OCI-LY1 (cell line): ENCODE measurements around the gene KCNMA1.

Experiments used
- H2AFZ ChIP-seq: fragments of 200-600 bp; sonication (generic), shearing (Covaris generic); 2 replicates; pipeline ENCODE4 v1.6.0; 2014; ENCODE audit warnings: antibody characterized with exemption, mild to moderate bottlenecking, low read length
- H3F3A ChIP-seq: fragments of 200-600 bp; sonication (generic), shearing (Covaris generic); 2 replicates; pipeline ENCODE4 v1.6.0; 2014; ENCODE audit warnings: mild to moderate bottlenecking, antibody characterized with exemption, low read length, moderate library complexity; ENCODE audit not compliant: insufficient read depth
- H3K27ac ChIP-seq: fragments of 200-600 bp; sonication (generic); 2 replicates; pipeline ENCODE4 v1.5.1; 2014; ENCODE audit warnings: low read length, mixed run types, mild to moderate bottlenecking, low read depth; ENCODE audit not compliant: poor library complexity, severe bottlenecking
- H3K27me3 ChIP-seq: fragments of 200-600 bp; sonication (generic); 2 replicates; pipeline ENCODE4 v1.6.0; 2014; ENCODE audit warnings: antibody characterized with exemption, mild to moderate bottlenecking, low read length, moderate library complexity; ENCODE audit not compliant: insufficient read depth
- H3K36me3 ChIP-seq: fragments of 200-600 bp; sonication (generic); 2 replicates; pipeline ENCODE4 v1.6.1; 2014; ENCODE audit warnings: mild to moderate bottlenecking, antibody characterized with exemption, low read length, moderate library complexity, mixed read lengths; ENCODE audit not compliant: insufficient read depth
- H3K4me1 ChIP-seq: fragments of 200-600 bp; sonication (generic); 2 replicates; pipeline ENCODE4 v1.5.1; 2014; ENCODE audit warnings: mild to moderate bottlenecking, low read length, moderate library complexity; ENCODE audit not compliant: insufficient read depth, severe bottlenecking
- H3K4me2 ChIP-seq: fragments of 200-600 bp; sonication (generic), shearing (Covaris generic); 2 replicates; pipeline ENCODE4 v1.6.1; 2014; ENCODE audit warnings: low read length
- H3K4me3 ChIP-seq: fragments of 200-600 bp; sonication (generic); 2 replicates; pipeline ENCODE4 v1.5.1; 2014; ENCODE audit warnings: low read length, low read depth, mild to moderate bottlenecking, mixed read lengths; ENCODE audit not compliant: poor library complexity, severe bottlenecking
- H3K79me2 ChIP-seq: fragments of 200-600 bp; shearing (Covaris generic); 2 replicates; pipeline ENCODE4 v1.6.1; 2016; ENCODE audit warnings: mixed run types, low read length, mixed read lengths; ENCODE audit not compliant: insufficient read depth
- H3K9ac ChIP-seq: fragments of 200-600 bp; sonication (generic), shearing (Covaris generic); 2 replicates; pipeline ENCODE4 v1.6.1; 2014; ENCODE audit warnings: mild to moderate bottlenecking, low read length, mixed read lengths
- H3K9me2 ChIP-seq: fragments of 200-600 bp; sonication (generic), shearing (Covaris generic); 2 replicates; pipeline ENCODE4 v1.6.1; 2014; ENCODE audit warnings: low read depth, mild to moderate bottlenecking, low read length, mixed read lengths
- H3K9me3 ChIP-seq: fragments of 200-600 bp; shearing (Covaris generic); 2 replicates; pipeline ENCODE4 v1.6.1; 2014; ENCODE audit warnings: low read length, mixed read lengths
- H4K20me1 ChIP-seq: fragments of 200-600 bp; sonication (generic), shearing (Covaris generic); 2 replicates; pipeline ENCODE4 v1.6.0; 2016; ENCODE audit warnings: mild to moderate bottlenecking, low read length; ENCODE audit not compliant: insufficient read depth
- EZH2 ChIP-seq: fragments of 200-600 bp; sonication (generic), shearing (Covaris generic); IDR thresholded peaks from 2 replicates; pipeline ENCODE4 v1.8.0; 2017; ENCODE audit warnings: borderline replicate concordance, mixed run types, mild to moderate bottlenecking, antibody characterized with exemption, low read length, moderate library complexity, mixed read lengths
- TF ChIP-seq, protein P1 (sequence below): fragments of 200-600 bp; sonication (generic), shearing (Covaris generic); IDR thresholded peaks from 2 replicates; pipeline ENCODE4 v1.5.1; 2017; ENCODE audit warnings: mild to moderate bottlenecking, antibody characterized with exemption, low read length, moderate library complexity, mixed read lengths

The KCNMA1 gene

DNA sequence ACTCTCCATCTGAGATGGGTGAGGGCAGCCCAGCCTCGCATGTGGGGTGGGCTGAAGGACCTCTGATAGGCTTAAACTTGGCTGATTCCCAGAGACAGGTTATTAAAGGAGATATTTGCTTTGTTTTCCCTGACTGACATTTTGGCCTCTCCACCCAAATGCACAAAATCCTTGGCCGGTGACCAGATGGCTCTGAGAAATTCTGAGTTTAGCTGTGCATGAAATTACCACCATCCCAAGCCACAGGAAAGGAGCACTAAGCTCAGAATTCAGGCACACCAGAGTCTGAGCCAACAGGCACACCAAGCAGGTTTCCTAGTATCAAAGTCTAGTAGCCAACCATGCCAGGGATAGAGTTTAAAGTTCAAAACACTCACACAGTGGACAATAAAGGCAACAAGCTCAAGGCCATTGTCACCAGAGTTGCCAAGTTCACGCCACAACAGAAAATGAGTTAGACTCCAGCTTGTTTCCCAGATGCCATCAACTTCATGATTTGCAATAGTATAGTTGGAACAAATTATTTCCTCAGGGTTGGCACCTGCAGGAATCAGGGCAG, 387.6 kb downstream of the KCNMA1 start:
- Histone ChIP-seq H4K20me1 (no peaks in the 10 kb centered on the region), H3K9me2 (no peaks in the 10 kb centered on the region), H3K9ac (no peak overlapping the region), H3K4me1 (no peaks in the 10 kb centered on the region), H3F3A (no peaks in the 10 kb centered on the region), H3K27ac (no peak overlapping the region), H3K79me2 (no peaks in the 10 kb centered on the region), H2AFZ (no peak overlapping the region), H3K9me3 (no peaks in the 10 kb centered on the region), H3K4me3 (no peak overlapping the region), H3K27me3 (no peaks in the 10 kb centered on the region), H3K4me2 (no peak overlapping the region), H3K36me3 (no peaks in the 10 kb centered on the region)
- TF ChIP-seq, protein P1, sequence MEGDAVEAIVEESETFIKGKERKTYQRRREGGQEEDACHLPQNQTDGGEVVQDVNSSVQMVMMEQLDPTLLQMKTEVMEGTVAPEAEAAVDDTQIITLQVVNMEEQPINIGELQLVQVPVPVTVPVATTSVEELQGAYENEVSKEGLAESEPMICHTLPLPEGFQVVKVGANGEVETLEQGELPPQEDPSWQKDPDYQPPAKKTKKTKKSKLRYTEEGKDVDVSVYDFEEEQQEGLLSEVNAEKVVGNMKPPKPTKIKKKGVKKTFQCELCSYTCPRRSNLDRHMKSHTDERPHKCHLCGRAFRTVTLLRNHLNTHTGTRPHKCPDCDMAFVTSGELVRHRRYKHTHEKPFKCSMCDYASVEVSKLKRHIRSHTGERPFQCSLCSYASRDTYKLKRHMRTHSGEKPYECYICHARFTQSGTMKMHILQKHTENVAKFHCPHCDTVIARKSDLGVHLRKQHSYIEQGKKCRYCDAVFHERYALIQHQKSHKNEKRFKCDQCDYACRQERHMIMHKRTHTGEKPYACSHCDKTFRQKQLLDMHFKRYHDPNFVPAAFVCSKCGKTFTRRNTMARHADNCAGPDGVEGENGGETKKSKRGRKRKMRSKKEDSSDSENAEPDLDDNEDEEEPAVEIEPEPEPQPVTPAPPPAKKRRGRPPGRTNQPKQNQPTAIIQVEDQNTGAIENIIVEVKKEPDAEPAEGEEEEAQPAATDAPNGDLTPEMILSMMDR: no peak
- TF ChIP-seq EZH2: no peak

- H3K27me3 ChIP-seq: no peaks in the 10 kb centered on the region
- no peak for TF ChIP-seq EZH2
- TF ChIP-seq, protein P1: no peak
- H3K36me3 ChIP-seq: no peaks in the 10 kb centered on the region
- no peaks in the 10 kb centered on the region for H4K20me1 ChIP-seq
- H3K9ac ChIP-seq: no peak overlapping the region
- H3F3A ChIP-seq: no peaks in the 10 kb centered on the region
- H3K4me2 ChIP-seq: no peak overlapping the region
- no peak overlapping the region for H3K27ac ChIP-seq
- H3K4me3 ChIP-seq: no peak overlapping the region
- no peak overlapping the region for H2AFZ ChIP-seq
- H3K9me2 ChIP-seq: no peaks in the 10 kb centered on the region
- H3K4me1 ChIP-seq: no peaks in the 10 kb centered on the region
- no peaks in the 10 kb centered on the region for H3K9me3 ChIP-seq
- no peaks in the 10 kb centered on the region for H3K79me2 ChIP-seq
Observed at GRCh38 chr10:77248104-77248790, 389.4 kb downstream of the KCNMA1 start.

- H3K9me3 ChIP-seq: no peaks in the 10 kb centered on the region
- H3K9ac ChIP-seq: no peak overlapping the region
- H3K9me2 ChIP-seq: no peaks in the 10 kb centered on the region
- no peak overlapping the region for H3K27ac ChIP-seq
- H2AFZ ChIP-seq: no peak overlapping the region
- H3K4me1 ChIP-seq: no peaks in the 10 kb centered on the region
- no peaks in the 10 kb centered on the region for H3K79me2 ChIP-seq
- H3K4me3 ChIP-seq: no peak overlapping the region
- H3K27me3 ChIP-seq: no peaks in the 10 kb centered on the region
- H3F3A ChIP-seq: no peaks in the 10 kb centered on the region
- H3K36me3 ChIP-seq: no peaks in the 10 kb centered on the region
- TF ChIP-seq, protein P1: no peak
- no peak for TF ChIP-seq EZH2
- H3K4me2 ChIP-seq: no peak overlapping the region
- H4K20me1 ChIP-seq: no peaks in the 10 kb centered on the region
Observed at GRCh38 chr10:77247031-77247990, 390.3 kb downstream of the KCNMA1 start.
